Measurements from ENCODE around the gene TEPSIN. TPM values are rescaled to one million over a fixed set of nuclear protein-coding genes. Genes with fewer than 3 reads are reported as not detected.

Gene TEPSIN
- total RNA-seq, 1 experiment from 2014 or later, result 18.1 TPM

DNA sequence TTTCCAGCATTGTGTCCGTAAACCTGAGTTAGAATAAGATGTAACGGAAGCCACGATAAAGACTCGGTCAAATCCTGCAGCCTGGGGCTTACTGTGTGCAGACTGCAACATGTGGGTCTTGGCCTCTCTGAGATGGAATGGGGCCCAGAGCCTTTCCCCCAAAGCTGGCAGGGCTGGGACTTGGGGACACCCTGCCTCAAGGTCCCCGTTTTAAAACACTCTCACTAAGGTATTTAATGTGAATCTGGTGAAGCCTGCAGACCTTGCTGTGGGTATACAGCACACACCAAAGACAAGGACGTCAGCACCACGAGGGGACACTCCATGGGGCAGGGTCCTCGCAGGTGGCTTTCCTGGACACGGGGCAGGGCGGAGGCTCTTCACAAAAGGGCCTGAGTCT, 2.3 kb upstream of the TEPSIN start:
- no peak for DNase-seq (ENCODE audit: low spot score)
- in situ Hi-C loops (cut with HindIII; ENCODE audit: low sequenced_read_pairs), result no loop called here

DNA sequence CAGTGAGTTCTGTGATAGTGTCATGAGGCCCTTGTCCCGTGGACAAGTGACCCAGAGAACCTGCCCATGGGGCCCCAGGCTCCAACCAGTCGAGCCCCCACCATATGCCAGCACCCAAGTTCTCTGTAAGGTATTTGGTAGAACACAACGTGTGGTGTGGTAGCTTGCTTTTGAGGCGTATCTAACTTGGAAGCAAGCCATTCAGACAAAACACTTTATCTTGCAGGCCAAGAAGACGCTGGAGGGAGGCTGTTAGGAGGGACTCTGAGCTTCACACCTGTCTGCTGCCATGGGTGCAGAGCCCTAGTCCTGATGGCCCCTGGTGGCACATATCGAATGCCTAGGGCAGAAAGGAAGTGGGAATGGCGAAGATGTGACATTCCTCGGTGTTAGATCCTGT, 1.9 kb upstream of the TEPSIN start:
- DNase-seq (ENCODE audit: low spot score), result no peak
- in situ Hi-C loops (cut with HindIII; ENCODE audit: low sequenced_read_pairs), result no loop called here

DNA sequence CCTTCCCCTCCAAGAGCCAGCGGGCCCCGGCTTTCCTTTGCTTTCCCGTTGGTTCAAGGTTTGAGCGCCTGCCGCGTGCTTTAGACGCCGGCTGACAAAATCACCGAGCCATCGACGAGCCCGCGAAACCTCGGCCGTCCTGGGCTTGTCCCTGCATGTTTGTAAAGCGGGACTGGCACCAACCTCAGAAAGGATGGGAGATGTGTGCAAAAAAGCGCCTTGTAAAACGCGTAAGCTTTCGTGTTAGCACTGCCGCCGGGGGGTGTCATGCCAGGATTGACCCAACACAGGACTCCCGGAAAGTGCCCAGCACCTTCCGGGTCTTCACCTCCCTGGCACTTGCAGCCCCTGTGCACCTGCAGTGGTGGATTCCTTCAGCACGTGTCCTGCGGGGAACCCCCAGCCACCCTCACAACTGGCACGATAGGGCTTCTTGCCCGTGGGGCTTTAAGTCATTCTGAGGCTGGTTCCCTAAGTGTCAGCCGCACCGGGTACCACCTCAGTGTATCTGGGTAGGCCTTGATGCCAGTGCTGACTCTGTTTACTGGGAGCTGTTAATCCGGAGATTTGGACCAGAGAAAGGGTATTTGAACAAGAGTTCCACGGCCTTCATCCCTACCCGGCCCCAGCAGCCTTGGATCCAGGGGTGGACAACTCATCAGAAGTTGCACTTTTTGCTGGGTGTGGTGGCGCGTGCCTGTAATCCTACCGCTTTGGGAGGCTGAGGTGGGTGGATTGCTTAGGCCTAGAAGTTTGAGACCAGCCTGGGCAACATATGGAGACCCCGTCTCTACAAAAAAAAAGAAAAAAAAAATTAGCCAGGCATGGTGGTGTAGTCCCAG, 1.1 kb upstream of the TEPSIN start:
- in situ Hi-C loops (cut with HindIII; ENCODE audit: low sequenced_read_pairs), result no loop called here
- DNase-seq (ENCODE audit: low spot score), result peak; percentile 18

DNA sequence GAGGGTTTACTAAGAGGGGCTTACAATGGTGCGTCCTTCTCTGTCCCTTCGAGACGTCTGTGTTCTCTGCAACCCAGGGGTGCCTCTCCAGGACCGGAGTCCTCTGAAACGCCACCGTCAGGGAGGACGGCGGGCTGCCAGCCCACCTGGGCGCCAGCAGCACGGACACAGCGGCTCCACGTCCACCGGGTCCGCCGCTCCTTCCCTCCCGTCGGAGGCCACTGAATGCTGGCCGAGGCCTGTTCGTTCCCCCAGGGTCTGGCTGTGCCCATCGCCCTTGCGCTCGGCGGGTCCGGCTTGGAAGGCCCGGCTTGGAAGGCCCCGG, 403 bp downstream of the TEPSIN start:
- DNase-seq (ENCODE audit: low spot score), result no peak
- in situ Hi-C loops (cut with HindIII; ENCODE audit: low sequenced_read_pairs), result no loop called here

DNA sequence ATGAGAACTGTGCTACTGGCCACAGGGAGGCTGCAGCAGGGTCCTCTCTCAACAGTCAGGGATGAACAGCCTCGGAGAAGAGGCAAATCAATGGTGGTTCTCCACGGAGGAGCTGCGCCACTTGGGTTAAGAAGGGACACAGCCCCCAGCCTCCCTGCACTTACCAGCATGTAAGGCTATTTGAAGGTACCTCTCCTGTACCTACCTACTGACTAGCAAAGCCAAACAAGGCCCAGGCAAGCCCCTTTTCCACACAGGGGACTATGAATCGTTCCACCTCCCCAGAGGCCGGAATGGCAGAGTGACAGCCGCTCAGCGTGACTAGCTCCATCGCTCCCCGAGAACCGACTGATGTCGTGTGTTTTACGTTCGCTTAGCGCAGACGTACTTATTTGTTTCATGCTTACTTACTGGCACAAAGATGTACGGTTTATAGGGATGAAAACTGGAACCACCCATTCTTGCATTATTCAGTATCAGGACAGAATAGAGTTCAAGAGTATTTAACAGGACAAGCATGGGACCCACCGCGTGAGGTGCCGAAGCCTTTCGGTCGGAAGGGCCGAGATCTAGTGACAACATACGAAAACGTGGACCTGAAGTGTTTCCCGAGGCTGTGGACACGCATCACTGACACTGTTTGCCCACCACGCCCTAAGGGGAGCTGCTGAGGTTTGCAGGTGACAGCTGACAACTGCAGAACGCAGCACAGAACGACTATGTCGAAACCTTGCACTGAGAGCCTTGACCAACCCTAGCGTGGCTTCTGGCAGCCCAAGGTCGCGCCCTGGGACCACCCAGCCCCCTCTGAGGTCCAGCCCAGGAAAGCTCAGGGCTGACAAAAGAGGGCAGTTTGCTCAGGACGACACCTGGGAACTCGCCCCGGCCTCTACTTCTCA, 1.0 kb downstream of the TEPSIN start:
- in situ Hi-C loops (cut with HindIII; ENCODE audit: low sequenced_read_pairs), result no loop called here

DNA sequence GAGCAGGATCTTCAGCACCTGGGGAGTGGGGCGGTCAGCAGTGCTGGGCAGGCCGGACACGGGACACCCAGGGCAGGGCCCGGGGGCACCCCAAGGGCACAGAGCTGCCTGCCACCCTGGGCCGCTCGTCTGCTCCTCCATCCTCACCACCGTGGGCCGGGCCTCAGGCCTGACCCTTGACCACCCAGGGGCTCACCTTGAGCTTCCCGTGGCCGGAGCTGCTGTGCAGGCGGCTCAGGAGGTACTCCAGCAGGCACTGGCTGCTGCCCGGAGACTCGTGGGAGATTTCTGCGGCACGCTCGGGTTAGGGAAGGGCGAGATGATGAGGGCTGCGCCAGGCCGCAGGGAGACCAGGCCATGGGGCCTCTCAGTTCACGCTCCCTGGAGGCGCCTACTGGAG, 2.1 kb downstream of the TEPSIN start:
- in situ Hi-C loops (cut with HindIII; ENCODE audit: low sequenced_read_pairs), result no loop called here
- no peak for DNase-seq (ENCODE audit: low spot score)

More for the DNA sequence above, 1.0 kb downstream of the TEPSIN start:
- DNase-seq (ENCODE audit: low spot score), result no peak

DNA sequence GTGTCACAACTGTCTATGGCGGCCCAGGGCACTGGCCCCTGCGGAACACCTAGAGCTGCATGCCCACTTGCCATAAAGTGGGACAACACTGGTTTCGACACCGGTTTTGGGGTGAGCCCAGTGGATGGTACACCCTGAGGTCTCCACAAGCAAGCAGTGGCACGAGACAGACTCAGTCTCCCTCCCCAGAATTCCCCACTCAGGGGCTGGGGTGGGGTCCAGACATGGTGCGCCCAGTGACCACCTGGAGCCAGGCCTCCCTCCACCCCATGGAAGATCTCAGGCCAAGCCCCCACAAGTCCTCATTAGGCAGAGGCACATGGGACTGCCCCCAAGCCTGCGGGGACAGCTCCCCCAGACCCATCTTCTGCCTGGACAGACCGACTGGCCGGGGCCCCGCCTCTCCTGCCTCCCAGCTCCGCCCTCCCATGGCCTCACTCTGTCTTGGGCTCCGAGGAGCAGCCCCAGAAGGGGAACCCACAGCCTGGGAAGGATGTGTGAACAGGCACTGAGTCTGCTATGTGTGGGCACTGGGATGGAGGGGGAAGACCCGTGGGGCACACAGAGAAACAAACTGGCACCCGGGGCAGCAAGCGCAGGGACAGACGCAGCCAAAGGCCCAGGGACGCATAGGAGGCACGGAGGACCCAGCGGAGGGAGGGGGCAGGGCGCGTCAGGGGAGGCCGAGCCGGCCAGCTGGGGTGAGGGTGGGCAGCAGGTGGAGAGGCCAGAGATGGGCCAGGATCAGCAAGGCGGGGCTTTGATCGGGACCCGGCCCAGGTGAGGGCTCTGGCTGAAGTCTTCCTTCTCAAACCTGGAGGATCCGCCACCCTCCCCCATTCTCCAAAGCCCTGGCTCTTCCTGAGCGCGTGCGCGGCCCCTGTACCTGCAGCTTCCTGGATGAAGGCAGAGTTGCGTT, 2.8 kb downstream of the TEPSIN start:
- in situ Hi-C loops (cut with HindIII; ENCODE audit: low sequenced_read_pairs), result no loop called here
- DNase-seq (ENCODE audit: low spot score), result no peak

DNA sequence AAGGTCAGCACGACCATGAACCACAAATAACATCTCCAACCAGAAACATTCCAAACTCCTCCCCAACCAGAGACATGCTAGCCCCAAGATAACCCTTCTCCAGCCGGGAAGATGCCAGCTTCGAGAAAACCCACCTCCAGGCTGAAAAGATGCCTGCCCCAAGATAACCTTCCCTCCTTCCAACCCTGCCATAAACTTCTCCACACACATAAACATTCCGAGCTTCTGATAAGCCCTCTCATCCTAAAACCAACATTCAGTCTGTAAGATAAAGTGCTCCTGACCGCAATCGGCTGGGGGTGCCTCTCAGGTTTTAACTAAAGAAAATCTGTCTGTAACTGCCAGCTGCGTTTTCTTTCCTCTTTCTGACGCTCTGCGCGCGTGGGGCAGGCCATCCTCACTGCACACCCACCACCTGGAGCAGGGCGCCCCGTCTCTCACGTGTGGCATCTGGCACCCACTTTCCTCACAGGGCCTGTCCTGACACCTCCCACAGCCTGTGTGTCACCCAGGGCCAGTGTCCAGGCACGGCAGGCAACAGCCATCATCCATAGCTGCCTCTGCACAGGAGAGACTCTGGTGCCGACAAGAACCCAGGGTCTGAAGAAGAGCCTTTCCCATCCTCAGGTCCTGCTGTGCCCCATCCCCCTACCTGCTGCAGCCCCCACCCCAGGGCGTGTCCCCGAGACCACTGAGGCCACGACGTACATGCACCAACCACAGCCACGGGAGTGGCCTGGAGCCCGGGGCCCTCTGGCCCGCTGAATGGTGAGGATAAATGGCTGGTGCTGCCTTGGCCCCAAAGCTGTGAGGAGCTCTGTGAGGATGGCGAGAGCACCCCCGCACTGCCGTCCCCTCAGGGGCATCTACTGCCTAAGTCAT, 3.7 kb downstream of the TEPSIN start:
- in situ Hi-C loops (cut with HindIII; ENCODE audit: low sequenced_read_pairs), result no loop called here
- DNase-seq (ENCODE audit: low spot score), result no peak

DNA sequence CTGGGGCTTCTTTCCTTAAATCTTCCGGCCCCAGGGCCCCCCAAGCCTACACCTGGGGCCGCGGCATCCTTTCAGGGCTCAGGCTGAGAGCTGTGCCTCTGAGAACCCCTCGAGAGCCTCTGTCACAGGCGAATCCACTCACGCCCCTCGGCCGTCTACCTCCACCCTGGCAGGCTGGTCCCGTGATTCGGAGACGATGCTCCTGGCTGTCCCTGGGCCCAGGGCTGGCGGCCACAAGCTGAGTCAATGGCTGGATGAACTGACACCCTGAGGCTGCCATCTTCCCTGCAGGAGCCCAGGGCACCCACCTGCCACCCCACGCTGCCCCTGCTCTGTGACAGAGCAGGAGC, 4.4 kb downstream of the TEPSIN start:
- DNase-seq (ENCODE audit: low spot score), result no peak
- in situ Hi-C loops (cut with HindIII; ENCODE audit: low sequenced_read_pairs), result no loop called here

DNA sequence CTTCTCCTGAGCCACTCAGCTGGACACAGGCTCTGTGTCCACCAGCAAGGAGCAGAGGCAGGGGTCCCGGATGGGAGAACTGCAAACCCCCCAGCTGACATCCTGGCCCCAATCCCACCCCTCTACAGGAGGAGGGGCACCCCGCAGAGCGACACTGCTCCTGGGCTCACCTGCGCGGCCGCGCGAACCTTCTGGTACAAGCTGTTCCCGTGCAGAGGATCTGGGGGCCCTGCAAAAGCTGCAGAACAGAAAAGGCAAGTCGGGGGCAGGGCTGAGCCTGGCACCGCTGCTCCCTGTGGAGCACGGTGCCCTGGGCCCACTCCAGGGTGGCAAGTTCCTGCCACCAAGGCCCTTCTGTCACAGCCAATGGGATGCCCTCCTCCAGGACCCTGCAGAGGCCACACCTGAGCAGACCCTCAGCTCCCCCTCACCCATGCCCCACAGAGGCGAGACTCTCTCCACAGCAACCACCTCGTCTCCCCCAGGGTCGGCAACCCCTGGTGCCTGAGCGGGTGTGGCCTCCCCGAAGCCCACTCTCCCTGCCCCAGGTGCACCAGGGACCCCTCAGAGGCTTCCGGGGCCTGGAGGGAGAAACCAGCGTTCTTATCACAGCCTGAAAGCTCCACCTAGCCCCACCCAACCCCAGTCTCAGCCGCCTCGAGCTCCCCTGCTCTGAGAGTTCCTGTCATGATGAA, 4.9 kb downstream of the TEPSIN start:
- no peak for DNase-seq (ENCODE audit: low spot score)
- in situ Hi-C loops (cut with HindIII; ENCODE audit: low sequenced_read_pairs), result no loop called here

DNA sequence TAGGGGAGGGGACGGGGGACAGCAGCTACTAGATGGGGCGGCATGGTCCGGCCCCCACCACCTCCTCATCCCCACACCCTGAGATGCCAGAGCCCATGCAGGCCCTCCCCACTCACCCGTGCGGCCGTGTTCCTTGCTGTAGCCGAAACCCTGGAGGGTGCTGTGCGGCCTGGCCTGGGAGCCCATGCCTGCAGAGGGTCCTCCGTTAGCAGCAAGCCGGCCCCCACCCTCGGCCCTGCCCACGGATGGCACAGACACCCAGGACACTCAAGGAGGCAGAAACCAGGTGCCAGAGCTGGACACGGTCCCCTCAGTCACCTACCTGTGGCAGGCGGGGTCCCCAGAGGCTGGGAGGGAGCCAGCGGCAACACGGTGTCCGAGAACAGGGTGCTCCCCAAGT, 5.5 kb downstream of the TEPSIN start:
- no peak for DNase-seq (ENCODE audit: low spot score)
- in situ Hi-C loops (cut with HindIII; ENCODE audit: low sequenced_read_pairs), result no loop called here

DNA sequence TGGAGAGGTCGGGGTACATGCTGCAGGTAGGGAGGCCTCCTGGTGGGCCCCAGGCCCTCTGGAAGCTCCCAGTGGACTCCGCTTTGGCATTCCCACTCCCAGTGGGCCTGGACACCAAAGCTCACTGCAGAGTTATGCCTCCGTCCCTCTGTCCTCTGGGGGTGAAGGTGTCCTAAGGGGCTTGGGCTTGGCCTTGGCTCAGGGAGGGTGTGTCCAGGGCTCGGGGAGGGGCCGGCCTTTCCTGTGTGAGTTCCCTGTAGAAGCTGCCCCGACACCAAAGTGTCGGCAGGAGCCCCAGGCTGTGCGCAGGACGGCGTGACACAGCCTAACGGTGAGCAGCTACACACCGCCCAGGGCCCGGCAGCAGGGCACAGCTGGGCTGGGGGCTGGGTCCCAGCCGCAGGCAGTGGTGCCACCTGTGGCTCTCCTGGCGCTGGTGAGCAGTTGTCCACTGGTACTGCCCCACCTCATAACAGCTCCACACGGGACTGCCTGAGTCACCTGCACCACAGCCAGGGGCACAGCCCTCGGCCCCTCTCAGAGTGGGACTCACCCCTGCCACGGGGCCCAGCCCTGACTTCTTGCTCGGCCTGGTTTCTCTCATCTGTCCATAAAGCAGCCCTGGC, 6.1 kb downstream of the TEPSIN start:
- in situ Hi-C loops (cut with HindIII; ENCODE audit: low sequenced_read_pairs), result no loop called here

DNA sequence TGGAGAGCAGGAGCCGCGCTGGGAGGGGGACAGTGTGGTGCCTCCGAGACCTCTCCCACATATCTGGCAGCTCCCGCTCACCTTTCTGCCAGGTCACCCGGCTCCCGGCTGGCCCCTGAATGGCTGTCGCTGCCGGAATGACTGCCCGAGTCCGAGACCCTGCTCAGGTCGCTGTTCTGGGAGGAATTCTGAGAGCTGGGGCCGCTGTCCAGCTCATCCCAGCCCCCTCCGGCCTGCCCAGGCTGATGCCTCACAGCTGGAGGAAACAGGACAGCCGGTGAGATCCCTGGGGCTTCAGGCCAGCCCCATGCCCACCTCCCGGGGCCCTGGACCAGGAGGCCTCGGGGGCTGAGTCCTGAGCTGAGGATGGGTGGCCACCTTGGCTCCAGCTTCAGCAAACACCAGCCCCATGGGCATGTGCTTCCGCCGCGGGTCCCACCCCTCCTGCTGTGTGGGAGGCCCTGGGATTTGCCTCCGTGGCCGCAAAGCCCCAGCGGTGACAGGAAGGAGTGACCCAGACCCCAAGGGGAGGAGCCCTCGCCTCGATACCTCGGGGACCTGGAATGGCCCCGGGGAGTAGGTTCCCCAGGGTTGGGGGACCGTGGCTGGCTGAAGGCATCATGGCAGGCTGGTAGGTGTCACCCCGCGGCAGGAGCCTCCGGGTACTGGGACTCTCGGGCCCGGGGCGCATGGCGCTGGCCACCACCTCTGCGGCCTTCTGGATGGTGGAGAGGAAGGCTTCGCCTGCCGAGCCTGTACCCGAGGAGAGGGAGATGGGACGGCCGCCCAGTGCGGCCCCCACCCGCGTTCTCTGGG, 6.9 kb downstream of the TEPSIN start:
- DNase-seq (ENCODE audit: low spot score), result no peak
- in situ Hi-C loops (cut with HindIII; ENCODE audit: low sequenced_read_pairs), result no loop called here

More for the DNA sequence above, 6.1 kb downstream of the TEPSIN start:
- no peak for DNase-seq (ENCODE audit: low spot score)

DNA sequence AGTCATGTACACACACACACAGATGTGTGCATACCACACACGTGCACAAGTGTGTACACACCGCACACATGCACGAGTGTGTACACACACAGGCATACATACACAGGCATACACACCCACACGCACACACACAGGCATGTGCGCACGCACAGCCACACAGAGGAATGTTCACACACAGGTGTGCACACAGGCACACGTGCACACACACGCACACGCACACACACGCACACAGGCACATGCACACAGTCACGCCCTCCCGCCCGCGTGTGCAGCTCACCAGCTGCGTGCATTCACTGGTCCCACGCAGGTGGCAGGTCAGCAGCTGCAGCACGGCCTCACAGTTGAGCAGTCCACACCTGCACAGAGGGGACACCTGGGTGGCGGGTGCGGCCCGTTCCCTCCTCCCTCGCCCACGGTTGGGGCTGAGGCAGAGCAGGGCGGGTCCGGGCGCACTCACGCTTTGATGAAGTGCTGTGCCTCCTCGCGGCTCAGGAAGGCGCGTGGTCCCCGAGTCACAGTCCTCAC, 7.7 kb downstream of the TEPSIN start:
- DNase-seq (ENCODE audit: low spot score), result no peak
- in situ Hi-C loops (cut with HindIII; ENCODE audit: low sequenced_read_pairs), result no loop called here

DNA sequence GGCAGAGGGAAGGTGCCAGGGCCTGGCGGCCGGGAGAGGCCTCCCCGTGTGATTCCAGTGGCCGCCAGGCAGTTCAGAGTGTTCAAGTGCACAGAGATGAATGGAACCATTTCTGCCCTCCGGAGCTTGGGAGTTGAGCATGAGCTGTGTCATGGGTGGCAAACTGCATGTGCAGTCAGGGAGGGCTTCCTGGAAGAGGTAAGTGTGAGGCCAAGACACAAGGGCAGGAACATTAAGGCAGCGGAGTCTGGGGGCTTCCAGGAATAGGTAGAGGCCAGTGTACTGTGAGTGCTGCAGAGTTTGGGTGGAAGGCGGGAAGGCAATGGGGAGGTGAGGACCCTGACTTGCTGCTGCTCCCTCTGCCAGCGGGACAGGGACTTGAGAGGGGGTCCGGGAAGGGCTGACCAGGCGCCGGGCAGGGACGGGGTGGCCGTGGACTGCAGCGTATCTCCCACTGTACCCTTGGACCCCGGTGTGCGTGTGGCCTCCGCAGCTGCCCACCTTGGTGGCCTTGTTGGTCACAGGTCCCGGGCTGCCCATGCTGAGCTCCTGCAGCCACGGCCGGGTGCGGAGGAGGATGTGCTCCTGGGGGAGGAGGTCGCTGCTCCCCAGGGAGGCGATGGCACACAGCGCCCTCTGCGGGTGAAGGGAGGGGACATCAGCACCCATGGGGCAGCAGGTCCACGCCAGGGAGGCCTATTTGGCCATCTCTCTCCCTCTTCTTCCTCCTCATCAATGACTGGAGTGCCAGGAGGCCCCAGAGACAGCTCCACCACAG, 8.6 kb downstream of the TEPSIN start:
- in situ Hi-C loops (cut with HindIII; ENCODE audit: low sequenced_read_pairs), result no loop called here
- no peak for DNase-seq (ENCODE audit: low spot score)

DNA sequence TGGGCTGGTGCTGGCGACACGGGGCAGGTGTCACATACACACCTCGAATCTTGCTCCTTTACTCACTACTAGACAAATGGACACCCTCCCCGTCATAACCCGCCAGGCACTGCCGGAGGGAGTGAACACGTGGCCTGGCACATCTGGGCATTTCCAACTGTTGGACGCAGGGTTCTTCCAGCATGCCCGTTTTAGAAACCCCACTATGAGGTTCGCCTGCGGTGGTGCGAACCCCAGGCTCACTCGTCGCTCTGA, 9.3 kb downstream of the TEPSIN start:
- in situ Hi-C loops (cut with HindIII; ENCODE audit: low sequenced_read_pairs), result no loop called here

More for the DNA sequence above, 9.3 kb downstream of the TEPSIN start:
- no peak for DNase-seq (ENCODE audit: low spot score)
